GM23338 (cell line): ENCODE results near the gene TCF12. TPM values are rescaled to one million over a fixed set of nuclear protein-coding genes. Genes with fewer than 3 reads are reported as not detected.

Experiments used
- ATAC-seq: fragments of 200-7000 bp; cut with Tn5 transposase; 3 replicates; pipeline ENCODE4 v1.9.1; 2020
- DNase-seq: peaks from one replicate; pipeline ENCODE4 v3.0.0-alpha.2; 2015; ENCODE audit warnings: low spot score
- H2AFZ ChIP-seq: fragments of 200-600 bp; sonication (generic); 2 replicates; pipeline ENCODE4 v1.8.0; 2016; ENCODE audit warnings: antibody characterized with exemption, mild to moderate bottlenecking, moderate library complexity
- H3F3A ChIP-seq: fragments of 200-600 bp; sonication (generic); replicated peaks from 2 replicates; pipeline ENCODE4 v1.8.0; 2017; ENCODE audit warnings: antibody characterized with exemption, mixed run types, low read depth
- H3K27ac ChIP-seq: fragments of 200-600 bp; sonication (generic); 2 replicates; pipeline ENCODE4 v1.6.1; 2016; ENCODE audit warnings: low read depth
- H3K27me3 ChIP-seq: fragments of 200-600 bp; sonication (generic); 2 replicates; pipeline ENCODE4 v1.8.0; 2016; ENCODE audit warnings: mild to moderate bottlenecking, mixed run types, moderate library complexity; ENCODE audit not compliant: insufficient read depth
- H3K36me3 ChIP-seq: fragments of 200-600 bp; sonication (generic); 2 replicates; pipeline ENCODE4 v1.8.0; 2016; ENCODE audit warnings: mild to moderate bottlenecking; ENCODE audit not compliant: insufficient read depth
- H3K4me1 ChIP-seq: fragments of 200-600 bp; sonication (generic); 2 replicates; pipeline ENCODE4 v1.8.0; 2016; ENCODE audit warnings: mild to moderate bottlenecking, moderate library complexity; ENCODE audit not compliant: insufficient read depth
- H3K4me2 ChIP-seq: fragments of 200-600 bp; sonication (generic); 2 replicates; pipeline ENCODE4 v1.7.1; 2017; ENCODE audit warnings: mixed run types
- H3K4me3 ChIP-seq: fragments of 200-600 bp; sonication (generic); 2 replicates; pipeline ENCODE4 v1.6.1; 2016; ENCODE audit warnings: mixed run types
- H3K79me2 ChIP-seq: fragments of 200-600 bp; sonication (generic); replicated peaks from 2 replicates; pipeline ENCODE4 v1.8.0; 2017; ENCODE audit warnings: mild to moderate bottlenecking; ENCODE audit not compliant: insufficient read depth
- H3K9me2 ChIP-seq: fragments of 200-600 bp; sonication (generic); 2 replicates; pipeline ENCODE4 v1.8.0; 2017; ENCODE audit not compliant: insufficient read depth
- H4K20me1 ChIP-seq: fragments of 200-600 bp; sonication (generic); replicated peaks from 2 replicates; pipeline ENCODE4 v1.8.0; 2017; ENCODE audit warnings: mild to moderate bottlenecking; ENCODE audit not compliant: insufficient read depth
- H3K27ac Mint-ChIP-seq: 2 replicates; pipeline ENCODE4 v1.8.0; 2020; ENCODE audit warnings: inconsistent platforms, mild to moderate bottlenecking, moderate library complexity, mixed read lengths
- H3K27me3 Mint-ChIP-seq: 3 replicates; pipeline ENCODE4 v1.8.0; 2022; ENCODE audit warnings: low read depth, mild to moderate bottlenecking, moderate library complexity, mixed read lengths, inconsistent platforms; ENCODE audit not compliant: insufficient read depth, poor library complexity
- H3K36me3 Mint-ChIP-seq: 3 replicates; pipeline ENCODE4 v1.8.0; 2021; ENCODE audit warnings: low read depth, mild to moderate bottlenecking, inconsistent platforms, moderate library complexity, mixed read lengths
- H3K4me1 Mint-ChIP-seq: 3 replicates; pipeline ENCODE4 v1.8.0; 2020; ENCODE audit warnings: mild to moderate bottlenecking, inconsistent platforms, mixed read lengths
- H3K4me3 Mint-ChIP-seq: 3 replicates; pipeline ENCODE4 v1.8.0; 2021; ENCODE audit warnings: moderate library complexity, mild to moderate bottlenecking, inconsistent platforms, mixed read lengths
- H3K9me3 Mint-ChIP-seq: 3 replicates; pipeline ENCODE4 v1.8.0; 2020; ENCODE audit warnings: moderate library complexity, mild to moderate bottlenecking, inconsistent platforms, mixed read lengths
- CREB1 ChIP-seq: fragments of 250-450 bp; sonication (Bioruptor Pico); IDR thresholded peaks from 2 replicates; pipeline ENCODE4 v1.5.0; 2020; ENCODE audit warnings: low read depth, mild to moderate bottlenecking, moderate library complexity
- EZH2 ChIP-seq: fragments of 200-600 bp; sonication (generic); IDR thresholded peaks from one replicate; pipeline ENCODE4 v1.8.0; 2017; ENCODE audit warnings: antibody characterized with exemption, mild to moderate bottlenecking, low read depth; ENCODE audit not compliant: unreplicated experiment
- EZH2phosphoT487 ChIP-seq: fragments of 200-600 bp; sonication (generic); IDR thresholded peaks from one replicate; pipeline ENCODE4 v1.8.1; 2018; ENCODE audit warnings: antibody characterized with exemption; ENCODE audit not compliant: unreplicated experiment
- JUNB ChIP-seq: IDR thresholded peaks from one replicate; pipeline ENCODE4 v1.6.1; 2016; ENCODE audit warnings: antibody characterized with exemption; ENCODE audit not compliant: unreplicated experiment
- NANOG ChIP-seq: IDR thresholded peaks from 2 replicates; pipeline ENCODE4 v1.6.1; 2016; ENCODE audit warnings: antibody characterized with exemption, borderline replicate concordance
- POLR2AphosphoS5 ChIP-seq: IDR thresholded peaks from 2 replicates; pipeline ENCODE4 v1.6.1; 2016; ENCODE audit warnings: antibody characterized with exemption, low read depth
- STAT1 ChIP-seq: IDR thresholded peaks from one replicate; pipeline ENCODE4 v1.6.1; 2016; ENCODE audit warnings: antibody characterized with exemption; ENCODE audit not compliant: unreplicated experiment
- ZNF114 ChIP-seq: fragments of 250-450 bp; sonication (Bioruptor Pico); IDR thresholded peaks from 2 replicates; pipeline ENCODE4 v1.5.0; 2020; ENCODE audit warnings: mild to moderate bottlenecking, moderate library complexity
- ZNF331 ChIP-seq: fragments of 250-450 bp; sonication (Bioruptor Pico); IDR thresholded peaks from 2 replicates; pipeline ENCODE4 v1.5.0; 2020; ENCODE audit warnings: low read depth, mild to moderate bottlenecking, moderate library complexity
- ZNF462 ChIP-seq: fragments of 250-450 bp; sonication (Bioruptor Pico); IDR thresholded peaks from 2 replicates; pipeline ENCODE4 v1.5.0; 2020; ENCODE audit warnings: mild to moderate bottlenecking, moderate library complexity
- polyA plus RNA-seq: library from polyadenylated mRNA; unstranded; fragments of >200 nt; fragmentation: Nextera tagmentation; extraction: Ambion mirVana; gene quantifications from 2 replicates; pipeline ENCODE4 v1.2.1, GENCODE V29; 2016
- total RNA-seq: library from RNA; depleted of rRNA; stranded (reverse); fragments of >200 nt; shearing (Covaris generic); gene quantifications from 2 replicates; pipeline ENCODE4 v1.2.3, GENCODE V29; 2014
- TF ChIP-seq, protein P1 (sequence below): IDR thresholded peaks from 2 replicates; pipeline ENCODE4 v1.6.1; 2016; ENCODE audit warnings: antibody characterized with exemption
- TF ChIP-seq, protein P2 (sequence below): IDR thresholded peaks from one replicate; pipeline ENCODE4 v1.6.1; 2018; ENCODE audit warnings: antibody characterized with exemption; ENCODE audit not compliant: unreplicated experiment
- TF ChIP-seq, protein P3 (sequence below), 2 experiments: fragments of 200-600 bp in 1 of 2; sonication (generic) in 1 of 2; conservative IDR thresholded peaks; 2 replicates each; pipeline versions ENCODE4 v1.5.1 to v1.6.1; 2016 to 2017; ENCODE audit warnings: antibody characterized with exemption in 2 of 2, low read depth in 2 of 2, mild to moderate bottlenecking in 2 of 2, moderate library complexity in 1 of 2

Gene TCF12
- total and polyA plus RNA-seq, 2 experiments from 2014 or later = 27.6 to 104 TPM

DNA sequence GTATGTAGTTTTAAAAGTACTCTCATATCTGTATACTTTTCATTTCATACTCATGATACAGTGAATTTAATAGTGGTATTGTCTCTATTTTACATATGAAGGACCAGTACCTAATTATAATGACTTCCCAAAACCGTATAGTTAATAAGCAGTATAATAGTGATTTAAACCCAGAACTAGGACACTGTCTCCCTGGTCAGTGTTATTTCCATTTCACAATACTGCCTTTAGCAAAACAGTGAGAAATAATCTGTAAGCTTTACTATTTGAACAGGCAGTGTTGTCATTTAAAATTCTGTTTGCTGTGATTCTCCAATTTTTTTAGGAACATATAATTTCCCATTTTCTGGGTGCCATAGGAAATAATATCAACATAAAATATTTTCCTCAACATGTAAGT lies 116.2 kb downstream of the TCF12 start:
- Mint-ChIP-seq H3K4me3 (no peak overlapping the region), H3K27me3 (peaks cover 3% of the 10 kb centered on the region), H3K9me3 (no peaks in the 10 kb centered on the region), H3K36me3 (no peaks in the 10 kb centered on the region), H3K4me1 (peaks cover 56% of the 10 kb centered on the region), H3K27ac (no peak overlapping the region)
- no peak overlapping the region for H3K4me2 ChIP-seq
- TF ChIP-seq CREB1 (CRISPR knock-in tag) (no peak), NANOG (no peak), EZH2phosphoT487 (no peak), ZNF462 (CRISPR knock-in tag) (no peak), ZNF114 (no peak), JUNB (no peak), ZNF331 (CRISPR knock-in tag) (no peak), STAT1 (no peak), POLR2AphosphoS5 (no peak), EZH2 (no peak)
- TF ChIP-seq, protein P1, sequence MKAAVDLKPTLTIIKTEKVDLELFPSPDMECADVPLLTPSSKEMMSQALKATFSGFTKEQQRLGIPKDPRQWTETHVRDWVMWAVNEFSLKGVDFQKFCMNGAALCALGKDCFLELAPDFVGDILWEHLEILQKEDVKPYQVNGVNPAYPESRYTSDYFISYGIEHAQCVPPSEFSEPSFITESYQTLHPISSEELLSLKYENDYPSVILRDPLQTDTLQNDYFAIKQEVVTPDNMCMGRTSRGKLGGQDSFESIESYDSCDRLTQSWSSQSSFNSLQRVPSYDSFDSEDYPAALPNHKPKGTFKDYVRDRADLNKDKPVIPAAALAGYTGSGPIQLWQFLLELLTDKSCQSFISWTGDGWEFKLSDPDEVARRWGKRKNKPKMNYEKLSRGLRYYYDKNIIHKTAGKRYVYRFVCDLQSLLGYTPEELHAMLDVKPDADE = no peak
- TF ChIP-seq, protein P2, sequence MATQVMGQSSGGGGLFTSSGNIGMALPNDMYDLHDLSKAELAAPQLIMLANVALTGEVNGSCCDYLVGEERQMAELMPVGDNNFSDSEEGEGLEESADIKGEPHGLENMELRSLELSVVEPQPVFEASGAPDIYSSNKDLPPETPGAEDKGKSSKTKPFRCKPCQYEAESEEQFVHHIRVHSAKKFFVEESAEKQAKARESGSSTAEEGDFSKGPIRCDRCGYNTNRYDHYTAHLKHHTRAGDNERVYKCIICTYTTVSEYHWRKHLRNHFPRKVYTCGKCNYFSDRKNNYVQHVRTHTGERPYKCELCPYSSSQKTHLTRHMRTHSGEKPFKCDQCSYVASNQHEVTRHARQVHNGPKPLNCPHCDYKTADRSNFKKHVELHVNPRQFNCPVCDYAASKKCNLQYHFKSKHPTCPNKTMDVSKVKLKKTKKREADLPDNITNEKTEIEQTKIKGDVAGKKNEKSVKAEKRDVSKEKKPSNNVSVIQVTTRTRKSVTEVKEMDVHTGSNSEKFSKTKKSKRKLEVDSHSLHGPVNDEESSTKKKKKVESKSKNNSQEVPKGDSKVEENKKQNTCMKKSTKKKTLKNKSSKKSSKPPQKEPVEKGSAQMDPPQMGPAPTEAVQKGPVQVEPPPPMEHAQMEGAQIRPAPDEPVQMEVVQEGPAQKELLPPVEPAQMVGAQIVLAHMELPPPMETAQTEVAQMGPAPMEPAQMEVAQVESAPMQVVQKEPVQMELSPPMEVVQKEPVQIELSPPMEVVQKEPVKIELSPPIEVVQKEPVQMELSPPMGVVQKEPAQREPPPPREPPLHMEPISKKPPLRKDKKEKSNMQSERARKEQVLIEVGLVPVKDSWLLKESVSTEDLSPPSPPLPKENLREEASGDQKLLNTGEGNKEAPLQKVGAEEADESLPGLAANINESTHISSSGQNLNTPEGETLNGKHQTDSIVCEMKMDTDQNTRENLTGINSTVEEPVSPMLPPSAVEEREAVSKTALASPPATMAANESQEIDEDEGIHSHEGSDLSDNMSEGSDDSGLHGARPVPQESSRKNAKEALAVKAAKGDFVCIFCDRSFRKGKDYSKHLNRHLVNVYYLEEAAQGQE = no peak
- TF ChIP-seq, protein P3, sequence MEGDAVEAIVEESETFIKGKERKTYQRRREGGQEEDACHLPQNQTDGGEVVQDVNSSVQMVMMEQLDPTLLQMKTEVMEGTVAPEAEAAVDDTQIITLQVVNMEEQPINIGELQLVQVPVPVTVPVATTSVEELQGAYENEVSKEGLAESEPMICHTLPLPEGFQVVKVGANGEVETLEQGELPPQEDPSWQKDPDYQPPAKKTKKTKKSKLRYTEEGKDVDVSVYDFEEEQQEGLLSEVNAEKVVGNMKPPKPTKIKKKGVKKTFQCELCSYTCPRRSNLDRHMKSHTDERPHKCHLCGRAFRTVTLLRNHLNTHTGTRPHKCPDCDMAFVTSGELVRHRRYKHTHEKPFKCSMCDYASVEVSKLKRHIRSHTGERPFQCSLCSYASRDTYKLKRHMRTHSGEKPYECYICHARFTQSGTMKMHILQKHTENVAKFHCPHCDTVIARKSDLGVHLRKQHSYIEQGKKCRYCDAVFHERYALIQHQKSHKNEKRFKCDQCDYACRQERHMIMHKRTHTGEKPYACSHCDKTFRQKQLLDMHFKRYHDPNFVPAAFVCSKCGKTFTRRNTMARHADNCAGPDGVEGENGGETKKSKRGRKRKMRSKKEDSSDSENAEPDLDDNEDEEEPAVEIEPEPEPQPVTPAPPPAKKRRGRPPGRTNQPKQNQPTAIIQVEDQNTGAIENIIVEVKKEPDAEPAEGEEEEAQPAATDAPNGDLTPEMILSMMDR (conservative IDR thresholded peaks at IDR 0.05; ENCODE audit: low read depth in 2 of 2) = no peak
- peaks cover 98% of the 10 kb centered on the region for H3K79me2 ChIP-seq
- no peaks in the 10 kb centered on the region for H3K27me3 ChIP-seq
- peaks cover 54% of the 10 kb centered on the region for H3K4me1 ChIP-seq
- H2AFZ ChIP-seq = no peak overlapping the region
- H3K27ac ChIP-seq = no peak overlapping the region
- H4K20me1 ChIP-seq = peaks cover 34% of the 10 kb centered on the region
- DNase-seq (no peak), ATAC-seq (no peak)
- no peaks in the 10 kb centered on the region for H3K36me3 ChIP-seq
- no peaks in the 10 kb centered on the region for H3K9me2 ChIP-seq
- no peak overlapping the region for H3K4me3 ChIP-seq
- no peaks in the 10 kb centered on the region for H3F3A ChIP-seq
